DOHH2 (cell line): Measurements from ENCODE around the gene RNF217.

ENCODE experiments used
- H3F3A ChIP-seq: fragments of 200-600 bp; sonication (generic), shearing (Covaris generic); 2 replicates; pipeline ENCODE4 v1.6.0; 2016; ENCODE audit warnings: antibody characterized with exemption, mild to moderate bottlenecking; ENCODE audit not compliant: control insufficient read depth, insufficient read depth
- H3K27ac ChIP-seq: fragments of 200-600 bp; sonication (generic); 2 replicates; pipeline ENCODE4 v1.5.1; 2014; ENCODE audit warnings: low read depth, mild to moderate bottlenecking, low read length, moderate library complexity
- H3K27me3 ChIP-seq: fragments of 200-600 bp; sonication (generic); 2 replicates; pipeline ENCODE4 v1.6.1; 2014; ENCODE audit warnings: mild to moderate bottlenecking, low read length, mixed read lengths; ENCODE audit not compliant: control insufficient read depth
- H3K36me3 ChIP-seq: fragments of 200-600 bp; sonication (generic); 2 replicates; pipeline ENCODE4 v1.6.1; 2014; ENCODE audit warnings: mild to moderate bottlenecking, low read length, moderate library complexity, mixed read lengths; ENCODE audit not compliant: control insufficient read depth
- H3K4me1 ChIP-seq: fragments of 200-600 bp; sonication (generic); 2 replicates; pipeline ENCODE4 v1.6.1; 2014; ENCODE audit warnings: mild to moderate bottlenecking, low read length, mixed read lengths; ENCODE audit not compliant: control insufficient read depth
- H3K4me2 ChIP-seq: fragments of 200-600 bp; sonication (generic); 2 replicates; pipeline ENCODE4 v1.6.0; 2014; ENCODE audit warnings: mild to moderate bottlenecking, low read length, moderate library complexity
- H3K4me3 ChIP-seq: fragments of 200-600 bp; sonication (generic); 2 replicates; pipeline ENCODE4 v1.5.1; 2014; ENCODE audit warnings: mild to moderate bottlenecking, low read length, mixed read lengths
- H3K79me2 ChIP-seq: fragments of 200-600 bp; sonication (generic); 2 replicates; pipeline ENCODE4 v1.6.1; 2014; ENCODE audit warnings: mild to moderate bottlenecking, low read length, mixed read lengths; ENCODE audit not compliant: control insufficient read depth
- H3K9me2 ChIP-seq: fragments of 200-600 bp; sonication (generic); replicated peaks from 2 replicates; pipeline ENCODE4 v1.6.1; 2014; ENCODE audit warnings: mild to moderate bottlenecking, low read length, mixed read lengths; ENCODE audit not compliant: control insufficient read depth
- H3K9me3 ChIP-seq: fragments of 200-600 bp; sonication (generic); 2 replicates; pipeline ENCODE4 v1.6.1; 2014; ENCODE audit warnings: antibody characterized with exemption, low read length, mixed read lengths; ENCODE audit not compliant: control insufficient read depth, insufficient read depth
- H4K20me1 ChIP-seq: fragments of 200-600 bp; sonication (generic); 2 replicates; pipeline ENCODE4 v1.6.0; 2014; ENCODE audit warnings: low read depth, mild to moderate bottlenecking, antibody characterized with exemption, low read length, moderate library complexity; ENCODE audit not compliant: control insufficient read depth, insufficient read depth
- EZH2phosphoT487 ChIP-seq: fragments of 200-600 bp; sonication (generic); IDR thresholded peaks from 2 replicates; pipeline ENCODE4 v1.6.1; 2017; ENCODE audit warnings: borderline replicate concordance, mild to moderate bottlenecking, antibody characterized with exemption, low read length, moderate library complexity, mixed read lengths
- TF ChIP-seq, protein P1 (sequence below): fragments of 200-600 bp; sonication (generic); IDR thresholded peaks from one replicate; pipeline ENCODE4 v1.5.1; 2014; ENCODE audit warnings: antibody characterized with exemption, mild to moderate bottlenecking, low read depth, low read length; ENCODE audit not compliant: poor library complexity, severe bottlenecking

Gene RNF217

DNA sequence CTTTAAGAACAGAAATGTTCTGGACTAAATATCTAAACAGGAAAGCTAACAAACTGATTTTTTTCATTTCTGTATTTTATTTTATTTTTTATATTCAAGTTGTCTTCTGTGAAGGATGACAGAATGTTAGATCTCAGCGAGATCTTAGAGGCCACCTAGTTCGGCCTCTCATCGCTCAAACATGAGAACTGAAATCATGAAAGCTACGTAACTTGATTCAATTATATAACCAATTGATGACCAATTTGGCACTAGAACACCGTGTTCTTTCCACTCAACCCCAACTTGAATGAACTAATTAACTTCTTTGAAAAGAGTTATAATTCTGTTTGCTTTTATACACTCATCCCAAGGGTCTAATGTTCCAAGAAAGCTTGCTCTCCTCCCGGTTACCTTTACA lies 24.6 kb upstream of the RNF217 start:
- no peaks in the 10 kb centered on the region for H3K4me1 ChIP-seq
- H3F3A ChIP-seq: no peaks in the 10 kb centered on the region
- no peaks in the 10 kb centered on the region for H3K79me2 ChIP-seq
- no peaks in the 10 kb centered on the region for H3K36me3 ChIP-seq
- H3K9me3 ChIP-seq: no peaks in the 10 kb centered on the region
- no peak overlapping the region for H3K4me2 ChIP-seq
- no peaks in the 10 kb centered on the region for H4K20me1 ChIP-seq
- H3K4me3 ChIP-seq: no peak overlapping the region
- TF ChIP-seq, protein P1, sequence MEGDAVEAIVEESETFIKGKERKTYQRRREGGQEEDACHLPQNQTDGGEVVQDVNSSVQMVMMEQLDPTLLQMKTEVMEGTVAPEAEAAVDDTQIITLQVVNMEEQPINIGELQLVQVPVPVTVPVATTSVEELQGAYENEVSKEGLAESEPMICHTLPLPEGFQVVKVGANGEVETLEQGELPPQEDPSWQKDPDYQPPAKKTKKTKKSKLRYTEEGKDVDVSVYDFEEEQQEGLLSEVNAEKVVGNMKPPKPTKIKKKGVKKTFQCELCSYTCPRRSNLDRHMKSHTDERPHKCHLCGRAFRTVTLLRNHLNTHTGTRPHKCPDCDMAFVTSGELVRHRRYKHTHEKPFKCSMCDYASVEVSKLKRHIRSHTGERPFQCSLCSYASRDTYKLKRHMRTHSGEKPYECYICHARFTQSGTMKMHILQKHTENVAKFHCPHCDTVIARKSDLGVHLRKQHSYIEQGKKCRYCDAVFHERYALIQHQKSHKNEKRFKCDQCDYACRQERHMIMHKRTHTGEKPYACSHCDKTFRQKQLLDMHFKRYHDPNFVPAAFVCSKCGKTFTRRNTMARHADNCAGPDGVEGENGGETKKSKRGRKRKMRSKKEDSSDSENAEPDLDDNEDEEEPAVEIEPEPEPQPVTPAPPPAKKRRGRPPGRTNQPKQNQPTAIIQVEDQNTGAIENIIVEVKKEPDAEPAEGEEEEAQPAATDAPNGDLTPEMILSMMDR: no peak
- no peak for TF ChIP-seq EZH2phosphoT487
- no peak overlapping the region for H3K27ac ChIP-seq
- no peaks in the 10 kb centered on the region for H3K9me2 ChIP-seq
- H3K27me3 ChIP-seq: no peaks in the 10 kb centered on the region

DNA sequence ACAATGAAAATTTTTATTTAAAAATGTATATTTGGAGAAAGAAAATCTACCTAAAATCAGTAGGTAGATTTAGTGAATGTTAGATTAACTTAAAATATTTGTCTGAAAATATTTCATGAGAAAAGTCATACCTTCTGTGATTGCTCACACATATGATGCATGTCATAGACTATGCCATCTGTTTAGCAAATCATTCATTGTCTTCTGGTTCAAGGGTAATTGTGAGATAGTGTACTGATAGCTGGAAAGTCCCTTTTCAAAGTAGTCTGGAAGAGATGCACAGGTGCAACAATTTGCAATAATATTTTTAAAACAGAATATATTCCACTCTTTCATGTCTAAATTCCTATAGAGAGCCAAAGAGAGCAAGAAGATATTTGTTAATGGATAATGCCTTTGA lies 21.0 kb upstream of the RNF217 start:
- H3K9me2 ChIP-seq: no peaks in the 10 kb centered on the region
- no peaks in the 10 kb centered on the region for H3K9me3 ChIP-seq
- H3K4me3 ChIP-seq: no peak overlapping the region
- H3K4me1 ChIP-seq: no peaks in the 10 kb centered on the region
- H3K27me3 ChIP-seq: no peaks in the 10 kb centered on the region
- H3K27ac ChIP-seq: no peak overlapping the region
- TF ChIP-seq, protein P1: no peak
- TF ChIP-seq EZH2phosphoT487: no peak
- H4K20me1 ChIP-seq: no peaks in the 10 kb centered on the region
- no peaks in the 10 kb centered on the region for H3K79me2 ChIP-seq
- no peaks in the 10 kb centered on the region for H3K36me3 ChIP-seq
- H3K4me2 ChIP-seq: no peak overlapping the region
- no peaks in the 10 kb centered on the region for H3F3A ChIP-seq

DNA sequence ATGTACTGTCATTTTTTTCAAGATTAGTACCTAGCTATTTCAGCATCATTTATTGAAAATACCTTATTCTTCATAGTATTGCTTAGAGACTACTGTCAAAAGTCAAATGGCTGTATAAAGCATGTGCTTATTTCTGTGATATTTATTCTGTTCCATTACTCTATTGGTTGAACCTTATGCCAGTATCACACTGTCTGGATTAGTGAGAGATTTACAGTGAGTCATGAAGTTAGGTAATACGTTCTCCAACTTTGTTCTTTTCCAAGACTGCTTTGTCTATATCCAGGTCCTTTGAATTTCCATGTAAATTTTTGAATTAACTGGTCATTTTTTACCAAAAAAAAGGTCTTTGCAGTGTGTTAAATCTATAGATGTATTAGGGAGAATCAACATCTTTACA lies 18.6 kb upstream of the RNF217 start:
- Histone ChIP-seq H3K27ac (no peak overlapping the region), H3F3A (no peaks in the 10 kb centered on the region), H3K9me3 (no peaks in the 10 kb centered on the region), H3K79me2 (no peaks in the 10 kb centered on the region), H3K4me1 (no peaks in the 10 kb centered on the region), H3K4me3 (no peak overlapping the region), H4K20me1 (no peaks in the 10 kb centered on the region), H3K27me3 (no peaks in the 10 kb centered on the region), H3K4me2 (no peak overlapping the region), H3K9me2 (no peaks in the 10 kb centered on the region), H3K36me3 (no peaks in the 10 kb centered on the region)
- no peak for TF ChIP-seq EZH2phosphoT487
- TF ChIP-seq, protein P1: no peak

DNA sequence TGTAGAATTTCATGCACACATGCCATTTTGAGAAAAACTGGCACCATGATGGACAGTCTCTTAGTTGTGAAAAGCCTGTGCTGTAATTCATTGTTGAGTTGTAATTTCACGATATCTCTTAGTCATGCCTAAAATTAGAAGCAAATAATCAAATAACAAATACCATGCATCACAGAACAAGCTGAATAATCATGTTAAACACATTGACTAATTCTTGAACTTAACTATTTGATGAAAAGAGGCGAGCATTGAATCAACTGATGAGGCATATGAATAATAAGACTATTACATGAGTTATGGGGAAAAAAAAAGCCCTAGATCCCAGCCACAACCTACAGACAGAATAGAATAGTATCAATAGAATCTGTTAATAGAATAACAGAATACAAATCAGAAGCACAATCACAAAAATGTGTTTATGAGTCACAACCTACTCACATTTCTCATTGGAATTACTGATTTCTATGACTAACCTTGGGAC lies 14.2 kb upstream of the RNF217 start:
- H3K79me2 ChIP-seq: no peaks in the 10 kb centered on the region
- H3K27me3 ChIP-seq: no peaks in the 10 kb centered on the region
- no peaks in the 10 kb centered on the region for H3K36me3 ChIP-seq
- H3K4me2 ChIP-seq: no peak overlapping the region
- H4K20me1 ChIP-seq: no peaks in the 10 kb centered on the region
- no peak overlapping the region for H3K4me3 ChIP-seq
- H3K9me3 ChIP-seq: no peaks in the 10 kb centered on the region
- TF ChIP-seq, protein P1: no peak
- no peak for TF ChIP-seq EZH2phosphoT487
- H3K4me1 ChIP-seq: no peaks in the 10 kb centered on the region
- no peaks in the 10 kb centered on the region for H3F3A ChIP-seq
- no peaks in the 10 kb centered on the region for H3K9me2 ChIP-seq
- H3K27ac ChIP-seq: no peak overlapping the region
